ENCODE measurements around the gene PAK3.

Gene PAK3

GRCh38 chrX:111170017-111170416 is 74.0 kb downstream of the PAK3 start:
- TF ChIP-seq ZFP30 (CRISPR knock-in tag; IDR thresholded peaks at IDR 0.05) = no peak
- no peak for TF ChIP-seq RARB (CRISPR knock-in tag; IDR thresholded peaks at IDR 0.05)
- no peak for TF ChIP-seq GLIS3 (CRISPR knock-in tag; IDR thresholded peaks at IDR 0.05)
- TF ChIP-seq ISL1 (CRISPR knock-in tag; IDR thresholded peaks at IDR 0.05) = no peak
- TF ChIP-seq ZNF8 (CRISPR knock-in tag; IDR thresholded peaks at IDR 0.05) = no peak
- no peak for TF ChIP-seq OSR1 (CRISPR knock-in tag; IDR thresholded peaks at IDR 0.05)
- TF ChIP-seq ZNF70 (CRISPR knock-in tag; IDR thresholded peaks at IDR 0.05) = no peak
- TF ChIP-seq ZC3H10 (CRISPR knock-in tag; IDR thresholded peaks at IDR 0.05) = no peak
- TF ChIP-seq ARNTL (CRISPR knock-in tag; IDR thresholded peaks at IDR 0.05; ENCODE audit: borderline replicate concordance, low read depth) = no peak
- no peak for TF ChIP-seq BACH2 (CRISPR knock-in tag; IDR thresholded peaks at IDR 0.05; ENCODE audit: borderline replicate concordance)
- TF ChIP-seq PATZ1 (CRISPR knock-in tag; IDR thresholded peaks at IDR 0.05; ENCODE audit: borderline replicate concordance) = no peak
- TF ChIP-seq CREB5 (CRISPR knock-in tag; IDR thresholded peaks at IDR 0.05; ENCODE audit: low read depth) = no peak
- TF ChIP-seq TOX (CRISPR knock-in tag; IDR thresholded peaks at IDR 0.05; ENCODE audit: borderline replicate concordance) = no peak
- no peak for TF ChIP-seq CSRNP3 (CRISPR knock-in tag; IDR thresholded peaks at IDR 0.05)
- TF ChIP-seq CSDC2 (CRISPR knock-in tag; IDR thresholded peaks at IDR 0.05) = no peak
- ATAC-seq = no peak

- TF ChIP-seq POU6F1 (CRISPR knock-in tag; IDR thresholded peaks at IDR 0.05; ENCODE audit: borderline replicate concordance, low read depth) = no peak
- no peak for ATAC-seq
Observed at GRCh38 chrX:111180750-111181240, 84.8 kb downstream of the PAK3 start.

- no peak for ATAC-seq
Observed at GRCh38 chrX:111181951-111182350, 86.0 kb downstream of the PAK3 start.

More at GRCh38 chrX:111181951-111182350, 86.0 kb downstream of the PAK3 start:
- TF ChIP-seq TSHZ2 (CRISPR knock-in tag; IDR thresholded peaks at IDR 0.05) = no peak
- no peak for TF ChIP-seq GLIS3 (CRISPR knock-in tag; IDR thresholded peaks at IDR 0.05)

Measured in SK-N-SH treated with all-trans-retinoic acid at 6 μM for 48 hours (cell line).